ENCODE data around the gene TMC2. TPM values are rescaled to one million over a fixed set of nuclear protein-coding genes. Genes with fewer than 3 reads are reported as not detected.

The TMC2 gene
- total RNA-seq, 1 donor from 2014 or later, result 0.11 TPM

- Mint-ChIP-seq H3K27me3 (ENCODE audit: low read depth) (peaks cover 20% of the 10 kb centered on the region), H3K9me3 (peaks cover 18% of the 10 kb centered on the region), H3K4me1 (peaks cover 8% of the 10 kb centered on the region), H3K4me3 (no peak overlapping the region), H3K27ac (no peak overlapping the region), H3K36me3 (peaks cover 3% of the 10 kb centered on the region)
- DNase-seq (ENCODE audit: low spot score in 2 of 2, unreplicated experiment in 2 of 2), result no peak
- no peak for TF ChIP-seq CTCF (IDR thresholded peaks at IDR 0.05; ENCODE audit: unreplicated experiment)
Observed at GRCh38 chr20:2606507-2607006, 70.2 kb downstream of the TMC2 start.

- Mint-ChIP-seq H3K36me3 (peaks cover 3% of the 10 kb centered on the region), H3K4me3 (no peak overlapping the region), H3K9me3 (peaks cover 12% of the 10 kb centered on the region), H3K27ac (no peak overlapping the region), H3K27me3 (ENCODE audit: low read depth) (peaks cover 41% of the 10 kb centered on the region), H3K4me1 (no peaks in the 10 kb centered on the region)
- DNase-seq (ENCODE audit: low spot score in 2 of 2, unreplicated experiment in 2 of 2), result no peak
- TF ChIP-seq CTCF (IDR thresholded peaks at IDR 0.05; ENCODE audit: unreplicated experiment), result no peak
Observed at GRCh38 chr20:2610326-2610725, 74.0 kb downstream of the TMC2 start.

GRCh38 chr20:2610941-2611720, 74.8 kb downstream of the TMC2 start:
- no peak for DNase-seq (ENCODE audit: low spot score in 2 of 2, unreplicated experiment in 2 of 2)
- no peak for TF ChIP-seq CTCF (IDR thresholded peaks at IDR 0.05; ENCODE audit: unreplicated experiment)
- Mint-ChIP-seq H3K9me3 (peaks cover 11% of the 10 kb centered on the region), H3K36me3 (peaks cover 3% of the 10 kb centered on the region), H3K4me3 (no peak overlapping the region), H3K4me1 (no peaks in the 10 kb centered on the region), H3K27me3 (ENCODE audit: low read depth) (peaks cover 47% of the 10 kb centered on the region), H3K27ac (no peak overlapping the region)

- H3K36me3 Mint-ChIP-seq, result peaks cover 3% of the 10 kb centered on the region
- H3K4me3 Mint-ChIP-seq, result no peak overlapping the region
- DNase-seq (ENCODE audit: low spot score in 2 of 2, unreplicated experiment in 2 of 2), result no peak
- no peak overlapping the region for H3K27ac Mint-ChIP-seq
- peaks cover 55% of the 10 kb centered on the region for H3K27me3 Mint-ChIP-seq (ENCODE audit: low read depth)
- no peaks in the 10 kb centered on the region for H3K4me1 Mint-ChIP-seq
- no peak for TF ChIP-seq CTCF (IDR thresholded peaks at IDR 0.05; ENCODE audit: unreplicated experiment)
- H3K9me3 Mint-ChIP-seq, result peaks cover 9% of the 10 kb centered on the region
Observed at GRCh38 chr20:2612073-2612472, 75.7 kb downstream of the TMC2 start.

- Mint-ChIP-seq H3K4me3 (no peak overlapping the region), H3K36me3 (no peaks in the 10 kb centered on the region), H3K27ac (no peak overlapping the region), H3K27me3 (ENCODE audit: low read depth) (peaks cover 72% of the 10 kb centered on the region), H3K9me3 (peaks cover 19% of the 10 kb centered on the region), H3K4me1 (no peaks in the 10 kb centered on the region)
- no peak for TF ChIP-seq CTCF (IDR thresholded peaks at IDR 0.05; ENCODE audit: unreplicated experiment)
- no peak for DNase-seq (ENCODE audit: low spot score in 2 of 2, unreplicated experiment in 2 of 2)
Observed at GRCh38 chr20:2616634-2617033, 80.3 kb downstream of the TMC2 start.

Measured in mesothelial cell of epicardium (in vitro differentiated cells).